NCI-H1694 treated with DMSO at 0.1 percent for 48 hours (cell line): ENCODE data around the gene ELL.

ENCODE experiments used
- DNase-seq: peaks from one replicate; lab custom pipeline; 2025; lab: John Stamatoyannopoulos, UW

Gene ELL

GRCh38 chr19:18488838-18489626 lies 32.8 kb downstream of the ELL start:
- peak; percentile 29 for DNase-seq

- DNase-seq = no peak
Measured at GRCh38 chr19:18488403-18488723, 33.5 kb downstream of the ELL start.

GRCh38 chr19:18487576-18488402 lies 34.1 kb downstream of the ELL start:
- DNase-seq = no peak

- DNase-seq = no peak
Measured at GRCh38 chr19:18486746-18487145, 35.1 kb downstream of the ELL start.

GRCh38 chr19:18484992-18485391 lies 36.9 kb downstream of the ELL start:
- DNase-seq = no peak

GRCh38 chr19:18483119-18483890 lies 38.6 kb downstream of the ELL start:
- peak; percentile 60 for DNase-seq

- no peak for DNase-seq
Measured at GRCh38 chr19:18481505-18482222, 40.2 kb downstream of the ELL start.

- DNase-seq = peak; percentile 63
Measured at GRCh38 chr19:18480006-18480691, 41.7 kb downstream of the ELL start.

GRCh38 chr19:18478545-18479311 lies 43.1 kb downstream of the ELL start:
- DNase-seq = peak; percentile 55

- DNase-seq = peak; percentile 85
Measured at GRCh38 chr19:18477974-18478373, 43.9 kb downstream of the ELL start.

GRCh38 chr19:18477042-18477779 lies 44.7 kb downstream of the ELL start:
- DNase-seq = no peak

GRCh38 chr19:18476507-18477041 lies 45.3 kb downstream of the ELL start:
- DNase-seq = no peak

- DNase-seq = no peak
Measured at GRCh38 chr19:18475762-18476331, 46.0 kb downstream of the ELL start.

- no peak for DNase-seq
Measured at GRCh38 chr19:18475004-18475453, 46.8 kb downstream of the ELL start.

GRCh38 chr19:18474366-18474887 lies 47.4 kb downstream of the ELL start:
- DNase-seq = no peak

GRCh38 chr19:18473706-18474087 lies 48.2 kb downstream of the ELL start:
- DNase-seq = no peak

GRCh38 chr19:18473003-18473705 lies 48.7 kb downstream of the ELL start:
- no peak for DNase-seq

- no peak for DNase-seq
Measured at GRCh38 chr19:18470787-18471186, 51.1 kb downstream of the ELL start.
